AG09319 (cell line): Measurements from ENCODE around the gene HIVEP2.

Source experiments
- DNase-seq: peaks from one replicate; pipeline ENCODE4 v3.0.0-alpha.2; 2010; ENCODE audit warnings: low read depth; ENCODE audit errors: extremely low read depth
- CTCF ChIP-seq: IDR thresholded peaks from 2 replicates; pipeline ENCODE4 v1.5.1; 2011; ENCODE audit warnings: low read depth, mild to moderate bottlenecking, inconsistent platforms, low read length, moderate library complexity

HIVEP2 gene

GRCh38 chr6:142722012-142722411 is 223.0 kb downstream of the HIVEP2 start:
- DNase-seq, result no peak
- no peak for TF ChIP-seq CTCF

GRCh38 chr6:142721215-142721920 is 223.6 kb downstream of the HIVEP2 start:
- TF ChIP-seq CTCF, result no peak
- DNase-seq, result no peak

GRCh38 chr6:142718667-142719191 is 226.2 kb downstream of the HIVEP2 start:
- no peak for TF ChIP-seq CTCF
- no peak for DNase-seq

- DNase-seq, result no peak
- TF ChIP-seq CTCF, result no peak
These were observed 228.9 kb downstream of the HIVEP2 start for GRCh38 chr6:142716097-142716496.

- no peak for DNase-seq
These were observed 229.8 kb downstream of the HIVEP2 start for GRCh38 chr6:142714951-142715785.

GRCh38 chr6:142713959-142714358 is 231.0 kb downstream of the HIVEP2 start:
- TF ChIP-seq CTCF, result no peak
- no peak for DNase-seq

More at GRCh38 chr6:142714951-142715785, 229.8 kb downstream of the HIVEP2 start:
- no peak for TF ChIP-seq CTCF

- no peak for TF ChIP-seq CTCF
- DNase-seq, result no peak
These were observed 232.7 kb downstream of the HIVEP2 start for GRCh38 chr6:142712231-142712630.
